HAP-1 (cell line): ENCODE measurements around the gene FBXW5.
A peak's percentile ranks its signal among the peaks of the same experiment; 100 is the strongest.

Experiments used
- DNase-seq, 2 experiments: peaks; one replicate each; pipeline ENCODE4 v3.0.0-alpha.2; 2016 to 2020; ENCODE audit warnings: low spot score in 2 of 2
- H3K27me3 ChIP-seq: fragments of 250-450 bp; sonication (Bioruptor Pico); 2 replicates; pipeline ENCODE4 v1.5.1; 2020; ENCODE audit warnings: low read depth, mild to moderate bottlenecking, moderate library complexity
- H3K36me3 ChIP-seq: fragments of 250-450 bp; sonication (Bioruptor Pico); replicated peaks from 2 replicates; pipeline ENCODE4 v1.5.1; 2020; ENCODE audit warnings: mild to moderate bottlenecking
- H3K4me1 ChIP-seq: fragments of 250-450 bp; sonication (Bioruptor Pico); 2 replicates; pipeline ENCODE4 v1.5.1; 2020; ENCODE audit warnings: mild to moderate bottlenecking
- H3K4me3 ChIP-seq: fragments of 250-450 bp; sonication (Bioruptor Pico); 2 replicates; pipeline ENCODE4 v1.5.1; 2020; ENCODE audit warnings: mild to moderate bottlenecking, moderate library complexity
- H3K9me3 ChIP-seq: fragments of 250-450 bp; sonication (Bioruptor Pico); 2 replicates; pipeline ENCODE4 v1.5.1; 2020; ENCODE audit warnings: mild to moderate bottlenecking, moderate library complexity
- in situ Hi-C: fragments of 300-500 bp; cut with MboI; formaldehyde crosslinking; loops from 3 replicates; pipeline ENCODE4 v1.14.3; 2020; ENCODE audit warnings: low sequenced_read_pairs, inconsistent platforms, mixed read lengths

Gene FBXW5

GRCh38 chr9:136944519-136945332 lies at the start of gene FBXW5, which contains the start of gene C8G:
Gene FBXW5 (minus strand): TSS chr9:136944738. CDS start chr9:136944083, 655 bp downstream.
Gene C8G (plus strand): TSS chr9:136945243. CDS start chr9:136945321, 78 bp downstream.
- in situ Hi-C loops = no loop called here
- H3K4me1 ChIP-seq = peaks cover 19% of the 10 kb centered on the region
- peak; percentile 91 to 94 for DNase-seq

GRCh38 chr9:136992819-136993369 lies 48.4 kb upstream of the FBXW5 start:
- DNase-seq = no peak
- Histone ChIP-seq H3K9me3 (peaks cover 2% of the 10 kb centered on the region; the same call in 1 of the 2 replicates), H3K36me3 (peaks cover 16% of the 10 kb centered on the region), H3K4me1 (peaks cover 4% of the 10 kb centered on the region; the same call in 1 of the 2 replicates), H3K4me3 (peak overlapping the region; percentile 82), H3K27me3 (no peaks in the 10 kb centered on the region; the same call in 1 of the 2 replicates)
- in situ Hi-C loops = no loop called here

More at GRCh38 chr9:136944519-136945332, at the start of gene FBXW5, which contains the start of gene C8G:
- Histone ChIP-seq H3K4me3 (peak within 1 kb of the TSS; percentile 78), H3K27me3 (no peaks in the 10 kb centered on the region), H3K9me3 (no peaks in the 10 kb centered on the region), H3K36me3 (peaks cover 29% of the 10 kb centered on the region)

- peaks cover 2% of the 10 kb centered on the region; the same call in 1 of the 2 replicates for H3K9me3 ChIP-seq
- H3K36me3 ChIP-seq = peaks cover 16% of the 10 kb centered on the region
- H3K27me3 ChIP-seq = no peaks in the 10 kb centered on the region; the same call in 1 of the 2 replicates
- peak within 1 kb of the TSS; percentile 82 for H3K4me3 ChIP-seq
- in situ Hi-C loops = no loop called here
- DNase-seq = peak; percentile 90 to 97
- peaks cover 4% of the 10 kb centered on the region; the same call in 1 of the 2 replicates for H3K4me1 ChIP-seq
Measured at GRCh38 chr9:136991993-136992818, 47.7 kb upstream of the FBXW5 start, which contains the start of gene PAXX. Gene PAXX (plus strand): TSS chr9:136992422. CDS start chr9:136992444, 22 bp downstream.

- in situ Hi-C loops = no loop called here
- Histone ChIP-seq H3K4me1 (no peaks in the 10 kb centered on the region; the same call in 1 of the 2 replicates), H3K9me3 (peaks cover 2% of the 10 kb centered on the region; the same call in 1 of the 2 replicates), H3K36me3 (peaks cover 16% of the 10 kb centered on the region), H3K4me3 (no peak overlapping the region), H3K27me3 (no peaks in the 10 kb centered on the region)
- no peak for DNase-seq
Measured at GRCh38 chr9:136990242-136990911, 45.8 kb upstream of the FBXW5 start.

- no peak for DNase-seq
- in situ Hi-C loops = no loop called here
- H3K36me3 ChIP-seq = peaks cover 8% of the 10 kb centered on the region
- H3K4me3 ChIP-seq = no peak overlapping the region
- no peaks in the 10 kb centered on the region for H3K27me3 ChIP-seq
- no peaks in the 10 kb centered on the region; the same call in 1 of the 2 replicates for H3K4me1 ChIP-seq
- H3K9me3 ChIP-seq = peaks cover 2% of the 10 kb centered on the region; the same call in 1 of the 2 replicates
Measured at GRCh38 chr9:136988872-136989271, 44.3 kb upstream of the FBXW5 start.

- Histone ChIP-seq H3K36me3 (no peaks in the 10 kb centered on the region), H3K4me3 (no peak overlapping the region), H3K4me1 (no peaks in the 10 kb centered on the region), H3K9me3 (no peaks in the 10 kb centered on the region; the same call in 1 of the 2 replicates), H3K27me3 (no peaks in the 10 kb centered on the region)
- no peak for DNase-seq
- in situ Hi-C loops = no loop called here
Measured at GRCh38 chr9:136985853-136986252, 41.3 kb upstream of the FBXW5 start.

GRCh38 chr9:136985027-136985602 lies 40.6 kb upstream of the FBXW5 start:
- H3K9me3 ChIP-seq = no peaks in the 10 kb centered on the region
- H3K36me3 ChIP-seq = no peaks in the 10 kb centered on the region
- in situ Hi-C loops = no loop called here
- no peaks in the 10 kb centered on the region for H3K27me3 ChIP-seq
- DNase-seq = no peak
- no peaks in the 10 kb centered on the region for H3K4me1 ChIP-seq
- H3K4me3 ChIP-seq = no peak overlapping the region

GRCh38 chr9:136984464-136985026 lies 40.0 kb upstream of the FBXW5 start:
- H3K4me1 ChIP-seq = no peaks in the 10 kb centered on the region
- no peak for DNase-seq
- H3K4me3 ChIP-seq = no peak overlapping the region
- no peaks in the 10 kb centered on the region for H3K9me3 ChIP-seq
- in situ Hi-C loops = no loop called here
- H3K27me3 ChIP-seq = no peaks in the 10 kb centered on the region
- H3K36me3 ChIP-seq = no peaks in the 10 kb centered on the region

- DNase-seq = no peak
- no peaks in the 10 kb centered on the region for H3K36me3 ChIP-seq
- in situ Hi-C loops = no loop called here
- H3K4me1 ChIP-seq = no peaks in the 10 kb centered on the region
- no peak overlapping the region for H3K4me3 ChIP-seq
- H3K9me3 ChIP-seq = no peaks in the 10 kb centered on the region
- H3K27me3 ChIP-seq = no peaks in the 10 kb centered on the region
Measured at GRCh38 chr9:136983656-136984314, 39.2 kb upstream of the FBXW5 start.

- Histone ChIP-seq H3K9me3 (no peaks in the 10 kb centered on the region), H3K4me1 (no peaks in the 10 kb centered on the region), H3K4me3 (no peak overlapping the region), H3K27me3 (no peaks in the 10 kb centered on the region), H3K36me3 (no peaks in the 10 kb centered on the region)
- in situ Hi-C loops = no loop called here
- no peak for DNase-seq
Measured at GRCh38 chr9:136983167-136983566, 38.6 kb upstream of the FBXW5 start.

- Histone ChIP-seq H3K36me3 (no peaks in the 10 kb centered on the region), H3K4me3 (no peak within 1 kb of the TSS), H3K27me3 (no peaks in the 10 kb centered on the region; the same call in 1 of the 2 replicates), H3K4me1 (no peaks in the 10 kb centered on the region), H3K9me3 (no peaks in the 10 kb centered on the region)
- in situ Hi-C loops = no loop called here
- no peak for DNase-seq
Measured at GRCh38 chr9:136982232-136983051, 37.9 kb upstream of the FBXW5 start, which contains the start of gene LCNL1. Gene LCNL1 (plus strand): TSS chr9:136982993. CDS start chr9:136983587, 594 bp downstream.
